GM12801 (cell line): Measurements from ENCODE around the gene BRD3OS.

Source experiments
- TF ChIP-seq, protein P1 (sequence below): IDR thresholded peaks from one replicate; pipeline ENCODE4 v1.5.1; 2011; ENCODE audit warnings: control low read depth; ENCODE audit not compliant: insufficient read length; ENCODE audit errors: extremely low read depth

Gene BRD3OS

GRCh38 chr9:134035041-134036039 lies 10.1 kb downstream of the BRD3OS start:
- TF ChIP-seq, protein P1, sequence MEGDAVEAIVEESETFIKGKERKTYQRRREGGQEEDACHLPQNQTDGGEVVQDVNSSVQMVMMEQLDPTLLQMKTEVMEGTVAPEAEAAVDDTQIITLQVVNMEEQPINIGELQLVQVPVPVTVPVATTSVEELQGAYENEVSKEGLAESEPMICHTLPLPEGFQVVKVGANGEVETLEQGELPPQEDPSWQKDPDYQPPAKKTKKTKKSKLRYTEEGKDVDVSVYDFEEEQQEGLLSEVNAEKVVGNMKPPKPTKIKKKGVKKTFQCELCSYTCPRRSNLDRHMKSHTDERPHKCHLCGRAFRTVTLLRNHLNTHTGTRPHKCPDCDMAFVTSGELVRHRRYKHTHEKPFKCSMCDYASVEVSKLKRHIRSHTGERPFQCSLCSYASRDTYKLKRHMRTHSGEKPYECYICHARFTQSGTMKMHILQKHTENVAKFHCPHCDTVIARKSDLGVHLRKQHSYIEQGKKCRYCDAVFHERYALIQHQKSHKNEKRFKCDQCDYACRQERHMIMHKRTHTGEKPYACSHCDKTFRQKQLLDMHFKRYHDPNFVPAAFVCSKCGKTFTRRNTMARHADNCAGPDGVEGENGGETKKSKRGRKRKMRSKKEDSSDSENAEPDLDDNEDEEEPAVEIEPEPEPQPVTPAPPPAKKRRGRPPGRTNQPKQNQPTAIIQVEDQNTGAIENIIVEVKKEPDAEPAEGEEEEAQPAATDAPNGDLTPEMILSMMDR: no peak

GRCh38 chr9:134036130-134036529 lies 10.8 kb downstream of the BRD3OS start:
- TF ChIP-seq, protein P1: no peak

DNA sequence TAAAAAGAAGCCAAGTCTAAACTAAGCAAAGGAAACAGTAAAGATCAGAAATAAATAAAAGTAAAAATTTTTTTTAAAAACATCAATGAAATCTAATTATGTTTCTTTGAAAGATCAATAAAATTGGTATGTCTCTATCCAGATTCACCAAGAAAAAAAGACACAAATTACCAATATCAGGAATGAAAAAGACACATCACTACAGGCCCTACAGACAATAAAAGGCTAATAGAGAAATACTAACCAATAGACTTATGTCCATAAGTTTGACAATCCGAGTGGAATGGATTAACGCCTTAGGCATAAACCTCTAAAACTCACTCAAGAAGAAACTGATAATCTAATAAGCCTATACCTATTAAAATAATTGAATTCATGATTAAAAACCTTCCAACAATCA lies 12.4 kb downstream of the BRD3OS start:
- TF ChIP-seq, protein P1: no peak

GRCh38 chr9:134039386-134040175 lies 14.3 kb downstream of the BRD3OS start:
- TF ChIP-seq, protein P1: no peak

- TF ChIP-seq, protein P1: no peak
These were observed 14.9 kb downstream of the BRD3OS start for GRCh38 chr9:134040176-134040565.

GRCh38 chr9:134040781-134041648 lies 15.7 kb downstream of the BRD3OS start:
- TF ChIP-seq, protein P1: no peak
